ENCODE measurements around the gene METTL3. TPM values are rescaled to one million over a fixed set of nuclear protein-coding genes. Genes with fewer than 3 reads are reported as not detected.

Gene METTL3
- total and polyA plus RNA-seq, 4 experiments from 2014 or later: 20.1 to 98.9 (median 60.6) TPM

GRCh38 chr14:21535545-21536417 lies 24.6 kb upstream of the METTL3 start:
- H3K9me3 Mint-ChIP-seq: peaks cover 0 to 4% (median 0%) of the 10 kb centered on the region in 8 donors
- peaks cover 5 to 13% (median 6%) of the 10 kb centered on the region in 4 donors for H3K4me1 Mint-ChIP-seq
- Histone ChIP-seq H3K27ac (ENCODE audit: low read depth, low read length) (no peak overlapping the region), H3K27me3 (ENCODE audit: insufficient read depth, low read length) (peaks cover 14% of the 10 kb centered on the region), H3K4me1 (ENCODE audit: insufficient read depth, low read length) (no peaks in the 10 kb centered on the region), H3K9me3 (ENCODE audit: control insufficient read depth in 1 of 2, low read length in 2 of 2) (no peaks in the 10 kb centered on the region), H3K4me3 (ENCODE audit: low read length in 2 of 2) (no peak overlapping the region), H3K36me3 (ENCODE audit: insufficient read depth, low read length) (no peaks in the 10 kb centered on the region)
- no peak overlapping the region for H3K4me3 Mint-ChIP-seq
- ChIA-PET CTCF (ENCODE audit: partially characterized antibody) (interaction anchor here (0.6 to 2.8 kb wide), 4 partner anchors 10 to 37 kb away, joined by 3 to 11 read pairs (median 3); partner anchors contain the start of gene SALL2), POLR2A (ENCODE audit: partially characterized antibody) (no interaction called here)
- H3K27me3 Mint-ChIP-seq: peaks cover 35 to 41% of the 10 kb centered on the region in 2 donors
- intact Hi-C loops (cut with micrococcal nuclease): no loop called here
- no peaks in the 10 kb centered on the region for H3K36me3 Mint-ChIP-seq
- H3K27ac Mint-ChIP-seq: no peak overlapping the region
- DNase-seq: no peak

GRCh38 chr14:21534576-21534975 lies 23.4 kb upstream of the METTL3 start:
- no peak overlapping the region for H3K4me3 ChIP-seq (ENCODE audit: low read length in 2 of 2)
- intact Hi-C loops (cut with micrococcal nuclease): no loop called here
- no peaks in the 10 kb centered on the region for H3K9me3 ChIP-seq (ENCODE audit: control insufficient read depth in 1 of 2, low read length in 2 of 2)
- no peak overlapping the region for H3K27ac ChIP-seq (ENCODE audit: low read depth, low read length)
- ChIA-PET CTCF (ENCODE audit: partially characterized antibody) (interaction anchor here (0.7 to 2.8 kb wide), 3 partner anchors 11 to 36 kb away, joined by 3 to 11 read pairs (median 3); no protein-coding TSS in a partner anchor), POLR2A (ENCODE audit: partially characterized antibody) (no interaction called here)
- no peaks in the 10 kb centered on the region for H3K36me3 Mint-ChIP-seq
- peaks cover 0 to 4% (median 0%) of the 10 kb centered on the region in 8 donors for H3K9me3 Mint-ChIP-seq
- H3K27me3 Mint-ChIP-seq: peaks cover 33 to 39% of the 10 kb centered on the region in 2 donors
- H3K4me1 Mint-ChIP-seq: peaks cover 5 to 13% (median 6%) of the 10 kb centered on the region in 4 donors
- no peak for DNase-seq
- no peak overlapping the region for H3K4me3 Mint-ChIP-seq
- no peaks in the 10 kb centered on the region for H3K4me1 ChIP-seq (ENCODE audit: insufficient read depth, low read length)
- peak overlapping the region in 1 of 7 donors; percentile 3 for H3K27ac Mint-ChIP-seq
- H3K27me3 ChIP-seq (ENCODE audit: insufficient read depth, low read length): peaks cover 14% of the 10 kb centered on the region
- H3K36me3 ChIP-seq (ENCODE audit: insufficient read depth, low read length): no peaks in the 10 kb centered on the region

- Mint-ChIP-seq H3K27me3 (peaks cover 24 to 27% of the 10 kb centered on the region in 2 donors), H3K9me3 (peaks cover 0 to 4% (median 0%) of the 10 kb centered on the region in 8 donors), H3K36me3 (no peaks in the 10 kb centered on the region), H3K27ac (no peak overlapping the region), H3K4me3 (no peak overlapping the region), H3K4me1 (peaks cover 5 to 13% (median 6%) of the 10 kb centered on the region in 4 donors)
- DNase-seq: no peak
- POLR2A ChIA-PET (ENCODE audit: partially characterized antibody): no interaction called here
- Histone ChIP-seq H3K27me3 (ENCODE audit: insufficient read depth, low read length) (peaks cover 8% of the 10 kb centered on the region), H3K4me3 (ENCODE audit: low read length in 2 of 2) (no peak overlapping the region), H3K9me3 (ENCODE audit: control insufficient read depth in 1 of 2, low read length in 2 of 2) (no peaks in the 10 kb centered on the region), H3K4me1 (ENCODE audit: insufficient read depth, low read length) (no peaks in the 10 kb centered on the region), H3K36me3 (ENCODE audit: insufficient read depth, low read length) (no peaks in the 10 kb centered on the region), H3K27ac (ENCODE audit: low read depth, low read length) (no peak overlapping the region)
- intact Hi-C loops (cut with micrococcal nuclease): no loop called here
- CTCF ChIA-PET (ENCODE audit: partially characterized antibody): interaction anchor here (2.8 kb wide), 1 partner anchor 35 kb away, joined by 11 read pairs; no protein-coding TSS in a partner anchor
Measured at GRCh38 chr14:21533294-21533693, 22.2 kb upstream of the METTL3 start.

DNA sequence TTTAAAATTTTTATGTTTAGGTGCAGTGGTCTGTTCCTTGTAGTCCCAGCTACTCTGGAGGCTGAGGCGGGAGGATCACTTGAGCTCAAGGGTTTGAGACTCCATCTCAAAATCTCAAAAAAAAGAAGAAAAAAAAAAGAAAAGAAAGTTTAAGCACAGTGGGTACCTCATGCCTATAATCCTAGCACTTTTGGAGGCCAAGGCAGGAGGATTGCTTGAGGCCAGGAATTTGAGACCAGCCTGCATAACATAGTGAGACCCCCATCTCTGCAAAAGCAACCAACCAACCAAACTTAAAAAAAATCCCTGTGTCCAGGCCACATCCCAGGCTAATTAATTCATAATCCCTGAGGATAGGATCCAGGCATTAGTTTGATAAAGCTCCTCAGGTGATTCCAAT lies 18.4 kb upstream of the METTL3 start:
- Mint-ChIP-seq H3K36me3 (no peaks in the 10 kb centered on the region), H3K9me3 (no peaks in the 10 kb centered on the region), H3K4me1 (peaks cover 7 to 19% (median 11%) of the 10 kb centered on the region in 4 donors), H3K27me3 (peaks cover 5 to 7% of the 10 kb centered on the region in 2 donors), H3K4me3 (no peak overlapping the region), H3K27ac (no peak overlapping the region)
- intact Hi-C loops (cut with micrococcal nuclease): no loop called here
- H3K9me3 ChIP-seq (ENCODE audit: control insufficient read depth in 1 of 2, low read length in 2 of 2): no peaks in the 10 kb centered on the region
- peaks cover 15% of the 10 kb centered on the region for H3K4me1 ChIP-seq (ENCODE audit: insufficient read depth, low read length)
- DNase-seq: no peak
- no peaks in the 10 kb centered on the region for H3K36me3 ChIP-seq (ENCODE audit: insufficient read depth, low read length)
- H3K27me3 ChIP-seq (ENCODE audit: insufficient read depth, low read length): peaks cover 3% of the 10 kb centered on the region
- H3K27ac ChIP-seq (ENCODE audit: low read depth, low read length): no peak overlapping the region
- ChIA-PET CTCF (ENCODE audit: partially characterized antibody) (interaction anchor here (1.0 to 3.2 kb wide), 4 partner anchors 16 to 34 kb away, joined by 3 to 13 read pairs (median 3); partner anchors contain the start of gene METTL3), POLR2A (ENCODE audit: partially characterized antibody) (no interaction called here)
- H3K4me3 ChIP-seq (ENCODE audit: low read length in 2 of 2): no peak overlapping the region

DNA sequence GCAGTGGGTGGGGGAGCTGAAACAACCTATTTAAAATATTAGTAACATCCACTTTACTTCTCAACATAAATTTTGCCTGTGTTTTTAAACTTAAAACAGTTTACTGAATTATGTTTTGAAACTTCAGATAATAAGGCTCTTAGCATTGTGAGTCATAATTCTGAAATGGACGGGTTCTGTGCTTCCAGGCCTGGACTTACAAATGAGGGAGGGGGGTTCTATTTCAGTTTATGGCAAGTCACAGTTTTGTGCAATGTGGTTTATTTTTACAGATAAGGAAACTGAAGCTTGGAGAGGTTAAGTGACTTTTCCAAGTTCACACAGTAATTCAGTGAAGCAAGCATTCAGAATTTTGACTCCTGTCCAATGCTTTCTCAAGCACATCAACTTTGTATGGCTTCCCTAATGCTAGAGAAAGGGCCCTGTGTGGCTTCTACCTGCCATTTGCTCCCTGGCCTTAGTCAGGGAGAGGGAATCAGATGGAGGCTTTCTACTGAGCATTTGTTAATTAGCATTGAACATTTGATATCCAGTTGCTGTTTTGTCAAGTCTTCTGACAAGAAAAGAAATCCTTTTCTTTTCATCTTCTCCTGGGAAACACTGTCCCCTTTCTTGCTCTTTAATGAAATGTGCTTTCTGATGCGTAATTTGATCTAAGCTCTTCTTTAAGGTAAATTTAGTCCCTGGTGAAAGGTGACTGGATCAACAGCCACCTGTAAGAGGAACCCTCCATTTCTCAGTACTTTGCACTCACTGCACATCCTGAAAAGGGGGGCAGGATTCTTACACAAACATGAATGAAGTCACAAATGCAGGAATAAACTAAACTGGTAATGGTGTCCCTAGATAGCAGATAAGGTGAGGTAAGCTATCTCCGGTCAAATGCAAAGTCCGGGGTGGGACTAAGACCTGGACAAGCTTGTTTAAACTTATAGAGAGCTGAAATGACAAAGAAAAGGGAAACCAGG lies 17.5 kb upstream of the METTL3 start:
- Histone ChIP-seq H3K36me3 (ENCODE audit: insufficient read depth, low read length) (no peaks in the 10 kb centered on the region), H3K4me3 (ENCODE audit: low read length in 2 of 2) (no peak overlapping the region), H3K27ac (ENCODE audit: low read depth, low read length) (no peak overlapping the region), H3K27me3 (ENCODE audit: insufficient read depth, low read length) (peaks cover 3% of the 10 kb centered on the region), H3K9me3 (ENCODE audit: control insufficient read depth in 1 of 2, low read length in 2 of 2) (no peaks in the 10 kb centered on the region), H3K4me1 (ENCODE audit: insufficient read depth, low read length) (peaks cover 15% of the 10 kb centered on the region)
- no peaks in the 10 kb centered on the region for H3K36me3 Mint-ChIP-seq
- H3K27ac Mint-ChIP-seq: peak overlapping the region in 2 of 7 donors; percentile 27 to 78
- H3K9me3 Mint-ChIP-seq: no peaks in the 10 kb centered on the region
- ChIA-PET CTCF (ENCODE audit: partially characterized antibody) (interaction anchor here (1.3 to 4.9 kb wide), 4 partner anchors 17 to 30 kb away, joined by 3 to 24 read pairs (median 14); partner anchors contain the start of gene METTL3), POLR2A (ENCODE audit: partially characterized antibody) (interaction anchor here (5.2 kb wide), 1 partner anchor 17 kb away, joined by 55 read pairs; the partner anchor contains the start of gene METTL3)
- H3K4me1 Mint-ChIP-seq: peaks cover 7 to 20% (median 11%) of the 10 kb centered on the region in 4 donors
- H3K4me3 Mint-ChIP-seq: no peak overlapping the region
- peaks cover 0 to 5% of the 10 kb centered on the region in 2 donors for H3K27me3 Mint-ChIP-seq
- intact Hi-C loops (cut with micrococcal nuclease): no loop called here
- no peak for DNase-seq

DNA sequence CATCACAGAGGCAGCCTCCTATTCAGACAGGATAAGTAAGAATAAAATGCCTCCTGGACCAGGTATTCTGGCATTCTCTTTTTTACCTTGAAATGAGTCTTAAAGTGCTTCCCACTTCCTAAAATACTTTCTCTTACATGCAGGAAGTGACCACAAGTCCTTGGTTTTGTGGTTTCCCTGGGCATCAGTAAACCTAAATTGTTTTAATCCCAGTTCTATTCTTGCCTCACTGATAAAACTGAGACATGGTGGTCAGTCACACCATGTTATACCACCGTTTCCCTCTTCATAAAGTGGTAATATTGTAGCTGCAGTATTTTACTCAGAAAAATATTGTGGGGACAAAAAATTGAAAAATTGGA lies 16.2 kb upstream of the METTL3 start:
- Mint-ChIP-seq H3K4me3 (peak overlapping the region; percentile 66 to 90 (median 84)), H3K4me1 (peaks cover 7 to 20% (median 11%) of the 10 kb centered on the region in 4 donors), H3K36me3 (no peaks in the 10 kb centered on the region), H3K9me3 (no peaks in the 10 kb centered on the region), H3K27ac (peak overlapping the region in 4 of 7 donors; percentile 13 to 70 (median 63)), H3K27me3 (peaks cover 0 to 3% of the 10 kb centered on the region in 2 donors)
- H3K9me3 ChIP-seq (ENCODE audit: control insufficient read depth in 1 of 2, low read length in 2 of 2): no peaks in the 10 kb centered on the region
- no peak overlapping the region for H3K4me3 ChIP-seq (ENCODE audit: low read length in 2 of 2)
- POLR2A ChIA-PET (ENCODE audit: partially characterized antibody): interaction anchor here (2.2 to 5.2 kb wide), 2 partner anchors 16 to 90 kb away, joined by 11 to 55 read pairs; partner anchors contain the start of gene METTL3
- DNase-seq: no peak
- intact Hi-C loops (cut with micrococcal nuclease): no loop called here
- CTCF ChIA-PET (ENCODE audit: partially characterized antibody): interaction anchor here (2.9 to 4.9 kb wide), 2 partner anchors 15 to 29 kb away, joined by 15 to 24 read pairs; partner anchors contain the start of gene METTL3
- no peak overlapping the region for H3K27ac ChIP-seq (ENCODE audit: low read depth, low read length)
- peaks cover 15% of the 10 kb centered on the region for H3K4me1 ChIP-seq (ENCODE audit: insufficient read depth, low read length)
- H3K27me3 ChIP-seq (ENCODE audit: insufficient read depth, low read length): no peaks in the 10 kb centered on the region
- H3K36me3 ChIP-seq (ENCODE audit: insufficient read depth, low read length): no peaks in the 10 kb centered on the region
